H1 (cell line): ENCODE measurements around the gene FBH1. TPM values are rescaled to one million over a fixed set of nuclear protein-coding genes. Genes with fewer than 3 reads are reported as not detected.
"Not testable (repeated sequence)": the region's sequence is repeated elsewhere in the genome, so short reads cannot be mapped to it uniquely, and the experiment has no call there.

ENCODE experiments used
- CTCF ChIA-PET: fragments of 300-600 bp; sonication (Branson Sonifier 250); formaldehyde crosslinking; loops from one replicate; lab custom pipeline; 2021; ENCODE audit not compliant: partially characterized antibody; lab: Charles Lee
- POLR2A ChIA-PET: fragments of 300-600 bp; sonication (Branson Sonifier 250); formaldehyde crosslinking; loops from one replicate; lab custom pipeline; 2021; ENCODE audit warnings: inconsistent platforms; ENCODE audit not compliant: partially characterized antibody; lab: Charles Lee
- DNase-seq, 2 experiments: peaks; one replicate each; pipeline versions ENCODE4 v3.0.0 to v3.0.0-alpha.2; 2010 to 2022; ENCODE audit warnings: low spot score in 2 of 2, low read depth in 1 of 2, mixed read lengths in 1 of 2
- FAIRE-seq: peaks from 2 replicates; lab custom pipeline; 2011; peaks lifted over from hg19 to GRCh38; lab: Jason Lieb, UNC
- H2AFZ ChIP-seq: 2 replicates; pipeline ENCODE4 v1.8.1; 2012; ENCODE audit warnings: low read length, inconsistent platforms
- H2AK5ac ChIP-seq: 2 replicates; pipeline ENCODE4 v1.6.1; 2013; ENCODE audit warnings: low read depth, low read length
- H2BK120ac ChIP-seq: replicated peaks from 2 replicates; pipeline ENCODE3; 2013; ENCODE audit warnings: low read depth, low read length, inconsistent platforms
- H2BK12ac ChIP-seq: 2 replicates; pipeline ENCODE4 v1.6.1; 2013; ENCODE audit warnings: low read depth, low read length
- H2BK15ac ChIP-seq: 2 replicates; pipeline ENCODE4 v1.6.1; 2013; ENCODE audit warnings: low read length
- H2BK20ac ChIP-seq: 2 replicates; pipeline ENCODE4 v1.6.1; 2013; ENCODE audit warnings: low read length
- H2BK5ac ChIP-seq: 2 replicates; pipeline ENCODE4 v1.6.1; 2013; ENCODE audit warnings: low read depth, low read length
- H3K14ac ChIP-seq: 2 replicates; pipeline ENCODE4 v1.6.1; 2013; ENCODE audit warnings: inconsistent platforms; ENCODE audit not compliant: insufficient read length
- H3K18ac ChIP-seq: 2 replicates; pipeline ENCODE4 v1.6.1; 2013; ENCODE audit warnings: low read length; ENCODE audit errors: extremely low read depth
- H3K23ac ChIP-seq: 2 replicates; pipeline ENCODE4 v1.6.1; 2013; ENCODE audit warnings: inconsistent platforms; ENCODE audit not compliant: insufficient read length
- H3K23me2 ChIP-seq: 2 replicates; pipeline ENCODE4 v1.6.1; 2013; ENCODE audit warnings: low read depth, low read length
- H3K27ac ChIP-seq: 2 replicates; pipeline ENCODE4 v1.6.1; 2011; ENCODE audit warnings: low read depth, low read length, inconsistent platforms
- H3K27me3 ChIP-seq, 4 experiments: replicated peaks in 1 of 4; 1 replicate in 1 of 4; 2 replicates in 3 of 4; pipeline versions ENCODE4 v1.6.1 to v1.8.1; 2011 to 2013; ENCODE audit warnings: low read length in 3 of 4, mild to moderate bottlenecking in 3 of 4, inconsistent platforms in 2 of 4, mixed read lengths in 2 of 4, moderate library complexity in 1 of 4; ENCODE audit not compliant: control insufficient read depth in 3 of 4, insufficient read depth in 3 of 4; ENCODE audit errors: extremely low read depth in 1 of 4
- H3K36me3 ChIP-seq, 4 experiments: 2 replicates each; pipeline versions ENCODE4 v1.6.1 to v1.8.1; 2011 to 2013; ENCODE audit warnings: mild to moderate bottlenecking in 4 of 4, low read length in 3 of 4, moderate library complexity in 2 of 4, control low read depth in 1 of 4, inconsistent platforms in 1 of 4; ENCODE audit not compliant: insufficient read depth in 4 of 4, control insufficient read depth in 2 of 4
- H3K4ac ChIP-seq: replicated peaks from 2 replicates; pipeline ENCODE3; 2013; ENCODE audit warnings: low read length, low read depth, mixed read lengths, inconsistent platforms; ENCODE audit not compliant: insufficient read length
- H3K4me1 ChIP-seq, 4 experiments: replicated peaks in 1 of 4; 1 replicate in 1 of 4; 2 replicates in 3 of 4; pipeline versions ENCODE4 v1.6.1 to v1.8.1; 2011 to 2013; ENCODE audit warnings: low read length in 3 of 4, inconsistent platforms in 2 of 4, mixed read lengths in 1 of 4; ENCODE audit not compliant: insufficient read depth in 4 of 4, control insufficient read depth in 3 of 4
- H3K4me2 ChIP-seq, 2 experiments: 2 replicates each; pipeline versions ENCODE4 v1.6.1 to v1.8.1; 2011 to 2013; ENCODE audit warnings: low read depth in 2 of 2, low read length in 2 of 2, control low read depth in 1 of 2, inconsistent platforms in 1 of 2, mild to moderate bottlenecking in 1 of 2; ENCODE audit not compliant: insufficient read depth in 1 of 2
- H3K4me3 ChIP-seq, 4 experiments: fragments of 200-600, 300-600 bp in 1 of 4; sonication (generic), shearing (Covaris generic), sonication (Bioruptor Twin) in 1 of 4; 2 replicates each; pipeline versions ENCODE4 v1.5.1 to v1.8.1; 2011 to 2016; ENCODE audit warnings: low read length in 4 of 4, low read depth in 3 of 4, control low read depth in 2 of 4, inconsistent platforms in 2 of 4, mild to moderate bottlenecking in 2 of 4, mixed read lengths in 1 of 4, moderate library complexity in 1 of 4; ENCODE audit not compliant: insufficient read depth in 2 of 4; ENCODE audit errors: extremely low read depth in 1 of 4
- H3K56ac ChIP-seq: replicated peaks from 2 replicates; pipeline ENCODE3; 2013; ENCODE audit warnings: low read depth, mild to moderate bottlenecking, mixed read lengths, low read length, inconsistent platforms; ENCODE audit not compliant: insufficient read length
- H3K79me1 ChIP-seq: 2 replicates; pipeline ENCODE4 v1.6.1; 2013; ENCODE audit warnings: low read depth, low read length, control low read depth
- H3K79me2 ChIP-seq, 2 experiments: 2 replicates each; pipeline versions ENCODE4 v1.6.1 to v1.8.1; 2012 to 2013; ENCODE audit warnings: low read length in 2 of 2, mild to moderate bottlenecking in 2 of 2, inconsistent platforms in 1 of 2; ENCODE audit not compliant: insufficient read depth in 2 of 2, control insufficient read depth in 1 of 2
- H3K9ac ChIP-seq, 4 experiments: replicated peaks in 1 of 4; 1 replicate in 1 of 4; 2 replicates in 3 of 4; pipeline versions ENCODE4 v1.6.1 to v1.8.1; 2011 to 2013; ENCODE audit warnings: low read depth in 3 of 4, low read length in 3 of 4, control low read depth in 2 of 4, mild to moderate bottlenecking in 2 of 4, moderate library complexity in 2 of 4, inconsistent platforms in 1 of 4; ENCODE audit errors: extremely low read depth in 1 of 4
- H3K9me3 ChIP-seq, 2 experiments: 2 replicates each; pipeline versions ENCODE4 v1.6.1 to v1.8.1; 2012 to 2013; ENCODE audit warnings: mild to moderate bottlenecking in 2 of 2, moderate library complexity in 2 of 2, control low read depth in 1 of 2, inconsistent platforms in 1 of 2, low read depth in 1 of 2, low read length in 1 of 2, mixed read lengths in 1 of 2; ENCODE audit not compliant: insufficient read depth in 2 of 2
- H4K20me1 ChIP-seq, 2 experiments: replicated peaks in 1 of 2; 2 replicates each; pipeline versions ENCODE3 to v1.8.1; 2011 to 2013; ENCODE audit warnings: inconsistent platforms in 2 of 2, low read length in 2 of 2, mild to moderate bottlenecking in 1 of 2; ENCODE audit not compliant: insufficient read depth in 2 of 2, control insufficient read depth in 1 of 2
- H4K5ac ChIP-seq: 2 replicates; pipeline ENCODE4 v1.6.1; 2013; ENCODE audit warnings: low read length, low read depth, mixed read lengths, inconsistent platforms; ENCODE audit not compliant: insufficient read length
- H4K8ac ChIP-seq: 2 replicates; pipeline ENCODE4 v1.8.0; 2013; ENCODE audit warnings: mild to moderate bottlenecking, moderate library complexity, low read length, inconsistent platforms; ENCODE audit not compliant: insufficient read depth; ENCODE audit errors: extremely low read depth
- H4K91ac ChIP-seq: replicated peaks from 2 replicates; pipeline ENCODE3; 2013; ENCODE audit warnings: low read length, mixed read lengths, inconsistent platforms; ENCODE audit not compliant: insufficient read length
- WGBS, 2 experiments: shearing (Covaris generic) in 1 of 2; methylation state at CpG; one replicate each; pipeline versions ENCODE4 v1.1.6 to v1.1.7; 2013 to 2015; ENCODE audit warnings: low lambda C conversion rate in 2 of 2, mixed read lengths in 2 of 2, inconsistent platforms in 1 of 2, low coverage in 1 of 2, missing lambda C conversion rate in 1 of 2; ENCODE audit not compliant: insufficient replicate concordance in 2 of 2, insufficient coverage in 1 of 2, insufficient read length in 1 of 2; ENCODE audit errors: extremely low coverage in 1 of 2, missing lambda C conversion rate in 1 of 2; 5-methylcytosine and 5-hydroxymethylcytosine counted together
- polyA plus RNA-seq, 7 experiments: library from polyadenylated mRNA; depleted of rRNA in 3 of 7; stranded (reverse) in 5 of 7; unstranded in 2 of 7; fragments of >200 nt in 5 of 7; fragments of 200-250 nt in 2 of 7; gene quantifications; 1 replicate in 5 of 7; 2 replicates in 1 of 7; 4 replicates in 1 of 7; pipeline versions ENCODE4 v1.2.1 to v1.2.3, GENCODE V29; 2011 to 2013; ENCODE audit warnings: missing spikeins in 2 of 7, mixed read lengths in 2 of 7
- total RNA-seq: library from RNA; stranded (reverse); fragmentation: NEBNext Ultra II Directional; extraction: Animal tissue kit (Norgen Biotek cat#: 25700); gene quantifications from 2 replicates; pipeline ENCODE4 v1.2.1, GENCODE V29; 2021

Gene FBH1
- total and polyA plus RNA-seq, 2 of the 8 experiments (the other 6 are each of a cell fraction or from before 2014, with no cell fraction given): 31.1 to 51.8 TPM

- not testable (repeated sequence) for H2AK5ac ChIP-seq, H3K27me3 ChIP-seq, H3K14ac ChIP-seq, H2AFZ ChIP-seq, H3K4me1 ChIP-seq, FAIRE-seq, H3K36me3 ChIP-seq, H2BK20ac ChIP-seq, H2BK5ac ChIP-seq, H2BK120ac ChIP-seq, H3K9ac ChIP-seq, H3K27ac ChIP-seq, H3K18ac ChIP-seq, H4K91ac ChIP-seq, H2BK15ac ChIP-seq, H3K79me2 ChIP-seq, H4K8ac ChIP-seq, H2BK12ac ChIP-seq, DNase-seq, H4K5ac ChIP-seq, H4K20me1 ChIP-seq, H3K9me3 ChIP-seq, H3K79me1 ChIP-seq, H3K23ac ChIP-seq, H3K4me2 ChIP-seq, H3K4ac ChIP-seq, H3K4me3 ChIP-seq, H3K23me2 ChIP-seq, H3K56ac ChIP-seq
- POLR2A ChIA-PET: interaction anchor here (1.9 to 2.8 kb wide), 2 partner anchors 11 to 22 kb away, joined by 5 to 13 read pairs; partner anchors contain the start of genes ANKRD16 and FBH1
- CTCF ChIA-PET: interaction anchor here (1.1 kb wide), 1 partner anchor 10 kb away, joined by 3 read pairs; no protein-coding TSS in a partner anchor
- WGBS, 2 experiments: 91% methylated on average over 4 of the region's 4 CpGs; no CpG with 5 or more reads in 1 of the 2 experiments
Measured at GRCh38 chr10:5867091-5867615, 22.9 kb upstream of the FBH1 start.

- H3K9me3 ChIP-seq, H3K27ac ChIP-seq, H3K79me1 ChIP-seq, H2AFZ ChIP-seq, H2AK5ac ChIP-seq, H3K23me2 ChIP-seq, H2BK12ac ChIP-seq, H2BK20ac ChIP-seq, H2BK15ac ChIP-seq, H4K91ac ChIP-seq, H2BK5ac ChIP-seq, DNase-seq, H3K79me2 ChIP-seq, H3K56ac ChIP-seq, H3K27me3 ChIP-seq, H4K20me1 ChIP-seq, H3K14ac ChIP-seq, FAIRE-seq, H3K4me1 ChIP-seq, H4K5ac ChIP-seq, H3K18ac ChIP-seq, H3K4me2 ChIP-seq, H2BK120ac ChIP-seq, H3K9ac ChIP-seq, H3K36me3 ChIP-seq, H3K23ac ChIP-seq, H4K8ac ChIP-seq, H3K4ac ChIP-seq, H3K4me3 ChIP-seq: not testable (repeated sequence)
- POLR2A ChIA-PET: interaction anchor here (1.9 to 3.6 kb wide), 3 partner anchors 9 to 21 kb away, joined by 5 to 14 read pairs (median 13); partner anchors contain the start of genes ANKRD16 and FBH1
- WGBS, 2 experiments: 82% methylated on average over 8 of the region's 8 CpGs; no CpG with 5 or more reads in 1 of the 2 experiments
- CTCF ChIA-PET: interaction anchor here (0.6 to 1.1 kb wide), 2 partner anchors 12 to 16 kb away, joined by 3 read pairs; no protein-coding TSS in a partner anchor
Measured at GRCh38 chr10:5868383-5868782, 21.7 kb upstream of the FBH1 start.
